B cell (primary cell): Measurements from ENCODE around the gene MKRN2. TPM values are rescaled to one million over a fixed set of nuclear protein-coding genes. Genes with fewer than 3 reads are reported as not detected.

ENCODE experiments used
- ATAC-seq: fragments of 200-7000 bp; cut with Tn5 transposase; one replicate; pipeline ENCODE4 v1.10.0; 2021; ENCODE audit warnings: low read depth, mild to moderate bottlenecking, moderate number of reproducible peaks, moderate library complexity
- CTCF ChIA-PET: fragments of 350-600 bp; sonication (Branson Sonifier 250); formaldehyde crosslinking; loops from one replicate; lab custom pipeline; 2021; ENCODE audit warnings: antibody characterized with exemption, inconsistent platforms; lab: Charles Lee
- POLR2A ChIA-PET: fragments of 350-600 bp; sonication (Branson Sonifier 250); formaldehyde crosslinking; loops from one replicate; lab custom pipeline; 2021; ENCODE audit warnings: antibody characterized with exemption; lab: Charles Lee
- DNase-seq: peaks from one replicate; pipeline ENCODE4 v3.0.0; 2013
- H2AFZ ChIP-seq: 2 replicates; pipeline ENCODE4 v1.6.1; 2012; ENCODE audit warnings: mild to moderate bottlenecking, low read depth, low read length; ENCODE audit not compliant: insufficient read depth, poor library complexity, severe bottlenecking
- H3K27ac ChIP-seq, 2 donors: 1 replicate in 1 of 2; 2 replicates in 1 of 2; pipeline ENCODE4 v1.5.1; 2012 to 2013; ENCODE audit warnings: low read length in 2 of 2, mild to moderate bottlenecking in 2 of 2, moderate library complexity in 1 of 2
- H3K27me3 ChIP-seq, 4 experiments: fragments of 200-600 bp in 1 of 4; sonication (generic) in 1 of 4; replicated peaks in 1 of 4; 1 replicate in 2 of 4; 2 replicates in 2 of 4; pipeline versions ENCODE4 v1.6.1 to v1.7.0; 2013 to 2016; ENCODE audit warnings: low read length in 3 of 4, mild to moderate bottlenecking in 2 of 4, mixed read lengths in 1 of 4, moderate library complexity in 1 of 4; ENCODE audit not compliant: insufficient read depth in 4 of 4, control insufficient read depth in 3 of 4; ENCODE audit errors: control extremely low read depth in 1 of 4
- H3K36me3 ChIP-seq, 2 experiments: replicated peaks in 1 of 2; 1 replicate in 1 of 2; 2 replicates in 1 of 2; pipeline versions ENCODE4 v1.6.1 to v1.7.1; 2013; ENCODE audit warnings: low read length in 1 of 2; ENCODE audit not compliant: insufficient read depth in 2 of 2, control insufficient read depth in 1 of 2; ENCODE audit errors: control extremely low read depth in 1 of 2, extremely low read depth in 1 of 2
- H3K4me1 ChIP-seq, 2 donors: fragments of 200-600 bp in 1 of 2; sonication (generic) in 1 of 2; 1 replicate in 1 of 2; 2 replicates in 1 of 2; pipeline versions ENCODE4 v1.5.1 to v1.6.1; 2013 to 2017; ENCODE audit warnings: low read length in 2 of 2; ENCODE audit not compliant: control insufficient read depth in 2 of 2, insufficient read depth in 2 of 2
- H3K4me2 ChIP-seq: replicated peaks from 2 replicates; pipeline ENCODE3; 2012; ENCODE audit warnings: mild to moderate bottlenecking, low read depth, low read length; ENCODE audit not compliant: poor library complexity, severe bottlenecking
- H3K4me3 ChIP-seq, 5 experiments: fragments of 200-600 bp in 1 of 5; sonication (generic) in 1 of 5; 1 replicate in 3 of 5; 2 replicates in 2 of 5; pipeline versions ENCODE4 v1.5.1 to v1.7.0; 2011 to 2016; ENCODE audit warnings: low read length in 4 of 5, mild to moderate bottlenecking in 4 of 5, low read depth in 2 of 5, control low read depth in 1 of 5, moderate library complexity in 1 of 5; ENCODE audit not compliant: insufficient read depth in 1 of 5; ENCODE audit errors: control extremely low read depth in 1 of 5, extremely low read depth in 1 of 5
- H3K79me2 ChIP-seq: fragments of 200-600 bp; sonication (generic); one replicate; pipeline ENCODE4 v1.6.0; 2016; ENCODE audit warnings: low read length; ENCODE audit not compliant: control insufficient read depth, insufficient read depth
- H3K9ac ChIP-seq: fragments of 200-600 bp; sonication (generic); 2 replicates; pipeline ENCODE4 v1.6.1; 2017; ENCODE audit warnings: mild to moderate bottlenecking, low read length, moderate library complexity
- H3K9me3 ChIP-seq, 3 donors: one replicate each; pipeline versions ENCODE4 v1.6.1 to v1.7.1; 2013; ENCODE audit warnings: low read length in 2 of 3; ENCODE audit not compliant: control insufficient read depth in 2 of 3, insufficient read depth in 1 of 3; ENCODE audit errors: control extremely low read depth in 1 of 3
- H4K20me1 ChIP-seq: 2 replicates; pipeline ENCODE4 v1.6.0; 2012; ENCODE audit warnings: mild to moderate bottlenecking, low read length; ENCODE audit not compliant: insufficient read depth, control insufficient read depth, poor library complexity, severe bottlenecking
- H3K27ac Mint-ChIP-seq: one replicate; pipeline ENCODE4 v1.8.0; 2021; ENCODE audit warnings: mixed read lengths
- H3K27me3 Mint-ChIP-seq: one replicate; pipeline ENCODE4 v1.8.0; 2021; ENCODE audit warnings: mixed read lengths
- H3K4me1 Mint-ChIP-seq: one replicate; pipeline ENCODE4 v1.8.0; 2021; ENCODE audit warnings: mixed read lengths
- H3K4me3 Mint-ChIP-seq: one replicate; pipeline ENCODE4 v1.8.0; 2021; ENCODE audit warnings: mixed read lengths
- H3K9me3 Mint-ChIP-seq: one replicate; pipeline ENCODE4 v1.8.0; 2022; ENCODE audit warnings: mixed read lengths; ENCODE audit not compliant: insufficient read depth
- CTCF ChIP-seq: fragments of 200-600 bp; IDR thresholded peaks from one replicate; pipeline ENCODE4 v1.8.0; 2022; ENCODE audit warnings: antibody characterized with exemption, mild to moderate bottlenecking
- EZH2 ChIP-seq: IDR thresholded peaks from 2 replicates; pipeline ENCODE4 v1.6.1; 2012; ENCODE audit warnings: borderline replicate concordance, low read depth, mild to moderate bottlenecking, moderate library complexity, low read length; ENCODE audit not compliant: insufficient read depth, poor library complexity, severe bottlenecking
- WGBS: methylation state at CpG from one replicate; pipeline ENCODE4 v1.1.5; 2013; ENCODE audit warnings: missing lambda C conversion rate; ENCODE audit not compliant: insufficient coverage; 5-methylcytosine and 5-hydroxymethylcytosine counted together
- intact Hi-C: fragments of 100-400 bp; cut with micrococcal nuclease; formaldehyde crosslinking; loops from one replicate; pipeline ENCODE4 v1.10.0; 2022
- polyA plus RNA-seq: library from polyadenylated mRNA; depleted of rRNA; stranded (reverse); fragments of >200 nt; gene quantifications from 2 replicates; pipeline ENCODE4 v1.2.3, GENCODE V29; 2012
- total RNA-seq, 2 donors: library from RNA; stranded (reverse); fragments of 120-200 nt in 1 of 2; gene quantifications; 1 replicate in 1 of 2; 2 replicates in 1 of 2; pipeline versions ENCODE4 v1.2.3 to v1.2.4, GENCODE V29; 2013 to 2022

The MKRN2 gene
- total and polyA plus RNA-seq, 2 donors (not counting 1 experiment from before 2014, with no cell fraction given) = 21.5 to 25.9 TPM

GRCh38 chr3:12560505-12561190, 3.8 kb downstream of the MKRN2 start:
- H3K9me3 Mint-ChIP-seq = peaks cover 3% of the 10 kb centered on the region
- peaks cover 22% of the 10 kb centered on the region for H4K20me1 ChIP-seq
- H3K9ac ChIP-seq = no peak overlapping the region
- no peak overlapping the region for H3K4me2 ChIP-seq
- H3K27ac Mint-ChIP-seq = peak overlapping the region; percentile 47
- ChIA-PET POLR2A (interaction anchor here (0.7 kb wide), 1 partner anchor 303 kb away, joined by 3 read pairs; no protein-coding TSS in a partner anchor), CTCF (interaction anchor here (0.8 kb wide), 1 partner anchor 14 kb away, joined by 3 read pairs; no protein-coding TSS in a partner anchor)
- peaks cover 0 to 3% (median 0%) of the 10 kb centered on the region in 3 donors for H3K9me3 ChIP-seq
- peaks cover 0 to 2% (median 0%) of the 10 kb centered on the region in 4 experiments for H3K27me3 ChIP-seq
- intact Hi-C loops = no loop called here
- peak overlapping the region; percentile 32 for H3K4me3 Mint-ChIP-seq
- peaks cover 32 to 34% of the 10 kb centered on the region in 2 donors for H3K4me1 ChIP-seq
- peaks cover 54% of the 10 kb centered on the region for H3K4me1 Mint-ChIP-seq
- H3K27ac ChIP-seq = no peak overlapping the region
- H3K36me3 ChIP-seq = no peaks in the 10 kb centered on the region
- ATAC-seq (no peak), DNase-seq (peak; percentile 26)
- TF ChIP-seq EZH2 (no peak), CTCF (no peak)
- no peak overlapping the region for H3K4me3 ChIP-seq
- H3K79me2 ChIP-seq = peaks cover 85% of the 10 kb centered on the region
- H3K27me3 Mint-ChIP-seq = no peaks in the 10 kb centered on the region
- H2AFZ ChIP-seq = no peak overlapping the region
- 85% methylated on average over 2 of the region's 5 CpGs for WGBS

GRCh38 chr3:12561397-12561796, 4.5 kb downstream of the MKRN2 start:
- Histone ChIP-seq H3K27me3 (no peaks in the 10 kb centered on the region), H3K9ac (no peak overlapping the region), H3K27ac (no peak overlapping the region), H3K9me3 (peaks cover 0 to 10% (median 7%) of the 10 kb centered on the region in 3 donors), H3K36me3 (no peaks in the 10 kb centered on the region), H3K4me3 (no peak overlapping the region), H3K4me1 (peaks cover 27 to 30% of the 10 kb centered on the region in 2 donors), H3K4me2 (no peak overlapping the region), H4K20me1 (peaks cover 26% of the 10 kb centered on the region), H2AFZ (no peak overlapping the region), H3K79me2 (peaks cover 93% of the 10 kb centered on the region)
- Mint-ChIP-seq H3K4me1 (peaks cover 49% of the 10 kb centered on the region), H3K27me3 (no peaks in the 10 kb centered on the region), H3K4me3 (no peak overlapping the region), H3K27ac (no peak overlapping the region), H3K9me3 (peaks cover 7% of the 10 kb centered on the region)
- ChIA-PET CTCF (no interaction called here), POLR2A (no interaction called here)
- ATAC-seq = no peak
- WGBS = 80% methylated on average over 1 of the region's 2 CpGs
- no peak for DNase-seq
- TF ChIP-seq EZH2 (no peak), CTCF (no peak)
- intact Hi-C loops = no loop called here
